Measurements from ENCODE around the gene KIT. TPM values are rescaled to one million over a fixed set of nuclear protein-coding genes. Genes with fewer than 3 reads are reported as not detected.

KIT gene
- total and polyA plus RNA-seq, 8 donors = 9.6 to 88.2 (median 72.2) TPM

GRCh38 chr4:54729256-54729655, 71.5 kb downstream of the KIT start:
- H3K4me1 ChIP-seq = no peaks in the 10 kb centered on the region
- H3K9me3 ChIP-seq = no peaks in the 10 kb centered on the region
- no peak overlapping the region for H3K4me3 ChIP-seq
- DNase-seq = no peak
- TF ChIP-seq, protein P1, sequence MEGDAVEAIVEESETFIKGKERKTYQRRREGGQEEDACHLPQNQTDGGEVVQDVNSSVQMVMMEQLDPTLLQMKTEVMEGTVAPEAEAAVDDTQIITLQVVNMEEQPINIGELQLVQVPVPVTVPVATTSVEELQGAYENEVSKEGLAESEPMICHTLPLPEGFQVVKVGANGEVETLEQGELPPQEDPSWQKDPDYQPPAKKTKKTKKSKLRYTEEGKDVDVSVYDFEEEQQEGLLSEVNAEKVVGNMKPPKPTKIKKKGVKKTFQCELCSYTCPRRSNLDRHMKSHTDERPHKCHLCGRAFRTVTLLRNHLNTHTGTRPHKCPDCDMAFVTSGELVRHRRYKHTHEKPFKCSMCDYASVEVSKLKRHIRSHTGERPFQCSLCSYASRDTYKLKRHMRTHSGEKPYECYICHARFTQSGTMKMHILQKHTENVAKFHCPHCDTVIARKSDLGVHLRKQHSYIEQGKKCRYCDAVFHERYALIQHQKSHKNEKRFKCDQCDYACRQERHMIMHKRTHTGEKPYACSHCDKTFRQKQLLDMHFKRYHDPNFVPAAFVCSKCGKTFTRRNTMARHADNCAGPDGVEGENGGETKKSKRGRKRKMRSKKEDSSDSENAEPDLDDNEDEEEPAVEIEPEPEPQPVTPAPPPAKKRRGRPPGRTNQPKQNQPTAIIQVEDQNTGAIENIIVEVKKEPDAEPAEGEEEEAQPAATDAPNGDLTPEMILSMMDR (IDR thresholded peaks at IDR 0.05) = no peak
- H3K27ac ChIP-seq = no peak overlapping the region
- no peaks in the 10 kb centered on the region for H3K27me3 ChIP-seq
- H3K36me3 ChIP-seq = no peaks in the 10 kb centered on the region
- ATAC-seq = no peak
- intact Hi-C loops (cut with DNase I) = no loop called here

DNA sequence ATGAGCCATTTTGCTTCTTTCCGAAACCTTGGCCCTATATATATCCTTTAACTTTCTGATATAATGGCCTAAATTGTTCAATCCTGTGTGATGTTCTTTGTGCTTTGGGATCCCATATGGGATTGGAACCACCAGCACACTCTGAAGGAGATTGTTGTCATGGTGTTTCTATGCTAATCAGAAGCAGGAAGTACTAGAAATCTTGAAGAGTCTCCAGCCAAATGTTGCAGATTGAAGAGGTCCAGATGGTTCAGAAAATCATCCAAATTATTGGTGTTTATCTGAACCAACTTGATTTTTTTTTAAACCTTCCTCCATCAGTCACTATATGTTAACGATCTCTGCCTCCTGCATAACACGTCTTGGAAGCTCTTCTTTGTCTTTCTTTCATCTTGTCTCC, 72.8 kb downstream of the KIT start:
- H3K9me3 ChIP-seq = no peaks in the 10 kb centered on the region
- H3K36me3 ChIP-seq = no peaks in the 10 kb centered on the region
- H3K27ac ChIP-seq = no peak overlapping the region
- DNase-seq (no peak), ATAC-seq (no peak)
- H3K27me3 ChIP-seq = no peaks in the 10 kb centered on the region
- TF ChIP-seq, protein P1 (IDR thresholded peaks at IDR 0.05) = no peak
- intact Hi-C loops (cut with DNase I) = no loop called here
- H3K4me3 ChIP-seq = no peak overlapping the region
- H3K4me1 ChIP-seq = no peaks in the 10 kb centered on the region

DNA sequence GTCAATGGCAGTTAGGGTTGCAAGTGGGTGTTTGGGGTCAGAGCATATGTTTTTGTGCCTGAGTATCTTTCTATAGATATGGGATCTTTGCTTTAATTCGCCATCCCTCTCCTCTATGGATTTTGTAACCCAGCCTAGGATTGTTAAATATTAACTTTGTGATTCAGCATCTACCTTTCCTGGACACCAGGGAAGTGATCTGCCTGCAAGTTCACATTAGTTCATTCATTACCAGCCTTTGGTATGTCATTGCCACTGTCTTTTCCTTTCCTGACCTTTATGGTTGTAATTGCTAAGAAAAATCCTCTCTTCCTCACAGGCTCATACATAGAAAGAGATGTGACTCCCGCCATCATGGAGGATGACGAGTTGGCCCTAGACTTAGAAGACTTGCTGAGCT, 73.8 kb downstream of the KIT start:
- H3K27ac ChIP-seq = no peak overlapping the region
- ATAC-seq = peak; percentile 30
- intact Hi-C loops (cut with DNase I) = no loop called here

GRCh38 chr4:54731976-54732375, 74.2 kb downstream of the KIT start:
- H3K9me3 ChIP-seq = no peaks in the 10 kb centered on the region
- no peak overlapping the region for H3K27ac ChIP-seq
- intact Hi-C loops (cut with DNase I) = no loop called here
- no peaks in the 10 kb centered on the region for H3K36me3 ChIP-seq
- ATAC-seq (no peak), DNase-seq (peak in 1 of 4 donors; percentile 18)
- H3K27me3 ChIP-seq = no peaks in the 10 kb centered on the region
- no peaks in the 10 kb centered on the region for H3K4me1 ChIP-seq
- TF ChIP-seq, protein P1 (IDR thresholded peaks at IDR 0.05) = no peak
- no peak overlapping the region for H3K4me3 ChIP-seq

More for the DNA sequence above, 73.8 kb downstream of the KIT start:
- no peaks in the 10 kb centered on the region for H3K4me1 ChIP-seq
- no peak for DNase-seq
- TF ChIP-seq, protein P1 (IDR thresholded peaks at IDR 0.05) = no peak
- H3K4me3 ChIP-seq = no peak overlapping the region
- H3K36me3 ChIP-seq = no peaks in the 10 kb centered on the region
- H3K27me3 ChIP-seq = no peaks in the 10 kb centered on the region
- no peaks in the 10 kb centered on the region for H3K9me3 ChIP-seq

GRCh38 chr4:54737421-54737820, 79.7 kb downstream of the KIT start:
- intact Hi-C loops (cut with DNase I) = no loop called here
- H3K4me1 ChIP-seq = no peaks in the 10 kb centered on the region
- no peak for ATAC-seq
- H3K4me3 ChIP-seq = no peak overlapping the region
- DNase-seq = no peak
- H3K9me3 ChIP-seq = no peaks in the 10 kb centered on the region
- no peaks in the 10 kb centered on the region for H3K36me3 ChIP-seq
- H3K27me3 ChIP-seq = no peaks in the 10 kb centered on the region
- TF ChIP-seq, protein P1 (IDR thresholded peaks at IDR 0.05) = no peak
- no peak overlapping the region for H3K27ac ChIP-seq
